BE2C (cell line): ENCODE data around the gene RNASE1.

Experiments used
- DNase-seq: peaks from one replicate; pipeline ENCODE4 v3.0.0-alpha.2; 2020
- H3K27me3 ChIP-seq: fragments of 250-450 bp; sonication (Bioruptor Pico); 2 replicates; pipeline ENCODE4 v1.5.1; 2020; ENCODE audit warnings: mild to moderate bottlenecking
- H3K36me3 ChIP-seq: fragments of 250-450 bp; sonication (Bioruptor Pico); 2 replicates; pipeline ENCODE4 v1.5.1; 2020; ENCODE audit warnings: mild to moderate bottlenecking
- H3K4me1 ChIP-seq: fragments of 250-450 bp; sonication (Bioruptor Pico); 2 replicates; pipeline ENCODE4 v1.5.1; 2020
- H3K4me3 ChIP-seq: 2 replicates; pipeline ENCODE4 v1.5.1; 2011; ENCODE audit warnings: low read depth, low read length
- H3K9me3 ChIP-seq: fragments of 250-450 bp; sonication (Bioruptor Pico); 2 replicates; pipeline ENCODE4 v1.5.1; 2020
- TF ChIP-seq, protein P1 (sequence below): IDR thresholded peaks from 2 replicates; pipeline ENCODE4 v1.5.1; 2012; ENCODE audit warnings: mild to moderate bottlenecking, low read depth, low read length

The RNASE1 gene

DNA sequence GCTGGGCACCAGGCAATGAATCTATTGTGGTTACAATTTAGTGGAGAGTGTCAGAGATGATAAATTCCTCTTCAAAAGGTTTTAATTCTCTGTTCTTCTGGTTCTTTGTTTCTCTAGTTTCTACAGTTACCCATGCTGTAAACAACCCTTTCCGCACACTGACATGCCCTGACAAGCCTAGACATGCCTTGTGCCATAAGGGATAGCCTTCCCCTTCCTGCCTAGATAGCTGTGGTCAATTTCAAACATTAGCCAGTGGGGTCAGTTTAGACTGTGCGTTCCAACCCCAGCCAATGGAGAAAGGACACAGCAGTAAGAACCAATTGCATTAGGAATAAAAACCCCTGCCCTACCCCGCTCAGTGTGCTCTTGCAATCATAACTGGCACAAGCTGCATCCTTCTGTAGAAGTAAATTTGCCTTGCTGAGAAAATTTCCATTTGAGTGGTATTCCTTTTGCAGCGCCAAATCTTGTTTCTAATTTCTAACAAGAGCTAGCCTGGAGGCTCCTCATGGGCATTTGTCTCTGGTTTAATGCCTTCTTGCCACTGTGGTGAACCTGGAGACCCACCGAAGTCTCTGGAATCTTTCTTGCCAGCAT, 50.6 kb downstream of the RNASE1 start:
- TF ChIP-seq, protein P1, sequence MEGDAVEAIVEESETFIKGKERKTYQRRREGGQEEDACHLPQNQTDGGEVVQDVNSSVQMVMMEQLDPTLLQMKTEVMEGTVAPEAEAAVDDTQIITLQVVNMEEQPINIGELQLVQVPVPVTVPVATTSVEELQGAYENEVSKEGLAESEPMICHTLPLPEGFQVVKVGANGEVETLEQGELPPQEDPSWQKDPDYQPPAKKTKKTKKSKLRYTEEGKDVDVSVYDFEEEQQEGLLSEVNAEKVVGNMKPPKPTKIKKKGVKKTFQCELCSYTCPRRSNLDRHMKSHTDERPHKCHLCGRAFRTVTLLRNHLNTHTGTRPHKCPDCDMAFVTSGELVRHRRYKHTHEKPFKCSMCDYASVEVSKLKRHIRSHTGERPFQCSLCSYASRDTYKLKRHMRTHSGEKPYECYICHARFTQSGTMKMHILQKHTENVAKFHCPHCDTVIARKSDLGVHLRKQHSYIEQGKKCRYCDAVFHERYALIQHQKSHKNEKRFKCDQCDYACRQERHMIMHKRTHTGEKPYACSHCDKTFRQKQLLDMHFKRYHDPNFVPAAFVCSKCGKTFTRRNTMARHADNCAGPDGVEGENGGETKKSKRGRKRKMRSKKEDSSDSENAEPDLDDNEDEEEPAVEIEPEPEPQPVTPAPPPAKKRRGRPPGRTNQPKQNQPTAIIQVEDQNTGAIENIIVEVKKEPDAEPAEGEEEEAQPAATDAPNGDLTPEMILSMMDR: no peak
- Histone ChIP-seq H3K4me3 (no peak overlapping the region), H3K36me3 (no peaks in the 10 kb centered on the region), H3K27me3 (peaks cover 13% of the 10 kb centered on the region), H3K9me3 (no peaks in the 10 kb centered on the region; the same call in 1 of the 2 replicates), H3K4me1 (no peaks in the 10 kb centered on the region)
- DNase-seq: no peak
